GM21717 (cell line): ENCODE results near the gene TMEM116.

ENCODE experiments used
- ATAC-seq: cut with Tn5 transposase; IDR thresholded peaks from one replicate; pipeline ENCODE4 v1.9.1; 2021; ENCODE audit warnings: mild to moderate bottlenecking, moderate library complexity; ENCODE audit not compliant: unreplicated experiment

The TMEM116 gene

GRCh38 chr12:111905502-111905901 lies 107.5 kb downstream of the TMEM116 start:
- ATAC-seq = no peak

DNA sequence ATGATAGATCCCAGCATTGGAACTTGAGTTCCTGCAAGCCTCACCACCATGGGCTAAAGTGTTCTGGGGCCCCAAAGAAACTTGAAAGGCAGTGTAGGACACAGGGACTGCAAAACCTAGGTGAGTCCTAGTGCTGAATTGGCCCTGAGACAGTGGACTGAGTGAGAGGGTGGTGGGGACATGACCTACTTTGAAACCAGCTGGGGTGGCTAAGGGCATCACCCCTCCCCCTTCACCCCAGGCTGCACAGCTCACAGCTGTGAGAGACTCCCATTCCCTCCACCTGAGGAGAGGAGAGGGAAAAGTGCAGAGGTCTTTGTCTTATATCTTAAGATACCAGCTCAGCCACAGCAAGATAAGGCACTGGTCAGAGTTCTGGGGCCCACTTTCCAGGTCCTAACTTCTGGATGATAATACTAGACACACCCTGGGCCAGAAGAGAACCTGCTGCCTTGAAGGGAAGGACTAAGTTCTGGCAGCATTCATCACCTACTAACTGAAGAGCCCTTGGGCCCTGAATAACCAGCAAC lies 108.5 kb downstream of the TMEM116 start:
- ATAC-seq = no peak

DNA sequence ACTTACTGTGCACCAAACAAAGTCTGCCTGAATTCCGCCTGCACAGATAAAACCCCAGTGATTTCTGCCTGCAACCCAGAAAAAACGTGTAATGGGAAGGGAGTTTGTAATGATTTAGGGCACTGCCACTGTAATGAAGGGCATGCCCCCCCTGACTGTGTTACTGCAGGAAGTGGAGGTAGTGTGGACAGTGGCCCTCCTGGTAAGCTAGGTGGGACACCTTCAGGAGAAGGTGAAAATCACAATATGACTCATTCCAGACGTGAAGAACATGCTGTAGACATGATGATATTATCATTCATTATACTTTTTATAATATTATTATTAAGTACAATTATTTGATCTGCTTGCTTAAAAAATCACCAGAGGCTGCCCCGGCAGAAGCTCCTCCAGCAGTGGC lies 111.8 kb downstream of the TMEM116 start:
- ATAC-seq = no peak

DNA sequence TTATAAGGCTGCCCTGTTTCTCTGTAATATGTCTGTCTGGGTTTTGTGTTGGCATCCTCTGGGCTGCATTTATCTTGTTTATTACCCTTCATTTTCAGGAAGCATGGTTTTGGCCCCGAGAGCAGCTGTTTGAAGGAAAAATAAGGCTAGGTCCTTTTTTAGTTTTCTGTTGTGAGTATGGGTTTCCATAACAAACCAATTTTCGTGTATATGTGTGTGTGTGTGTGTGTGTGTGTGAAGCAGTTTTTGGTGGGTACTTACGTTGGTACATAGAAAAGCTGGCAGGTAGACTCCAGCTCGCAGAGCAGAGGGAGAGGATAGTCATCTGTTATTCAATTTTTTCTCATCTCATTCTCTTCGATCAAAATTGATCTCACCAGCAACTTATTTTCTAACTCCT lies 118.4 kb downstream of the TMEM116 start:
- ATAC-seq = no peak

- no peak for ATAC-seq
Measured at GRCh38 chr12:111893287-111893686, 119.7 kb downstream of the TMEM116 start.

- no peak for ATAC-seq
Measured at GRCh38 chr12:111887926-111888745, 124.8 kb downstream of the TMEM116 start.

- ATAC-seq = no peak
Measured at GRCh38 chr12:111886662-111887545, 126.1 kb downstream of the TMEM116 start.

GRCh38 chr12:111881716-111882115 lies 131.2 kb downstream of the TMEM116 start:
- no peak for ATAC-seq
